Activated CD8-positive, alpha-beta memory T cell treated with anti-CD3 and anti-CD28 coated beads for 1 hour (primary cell): ENCODE data around the gene PARVG.

Source experiments
- DNase-seq, 2 donors: peaks; one replicate each; pipeline ENCODE4 v3.0.0-alpha.2; 2020; ENCODE audit warnings: low read depth in 1 of 2; ENCODE audit errors: extremely low read depth in 1 of 2

PARVG gene

GRCh38 chr22:44210722-44211121, 30.0 kb downstream of the PARVG start:
- DNase-seq, result no peak

DNA sequence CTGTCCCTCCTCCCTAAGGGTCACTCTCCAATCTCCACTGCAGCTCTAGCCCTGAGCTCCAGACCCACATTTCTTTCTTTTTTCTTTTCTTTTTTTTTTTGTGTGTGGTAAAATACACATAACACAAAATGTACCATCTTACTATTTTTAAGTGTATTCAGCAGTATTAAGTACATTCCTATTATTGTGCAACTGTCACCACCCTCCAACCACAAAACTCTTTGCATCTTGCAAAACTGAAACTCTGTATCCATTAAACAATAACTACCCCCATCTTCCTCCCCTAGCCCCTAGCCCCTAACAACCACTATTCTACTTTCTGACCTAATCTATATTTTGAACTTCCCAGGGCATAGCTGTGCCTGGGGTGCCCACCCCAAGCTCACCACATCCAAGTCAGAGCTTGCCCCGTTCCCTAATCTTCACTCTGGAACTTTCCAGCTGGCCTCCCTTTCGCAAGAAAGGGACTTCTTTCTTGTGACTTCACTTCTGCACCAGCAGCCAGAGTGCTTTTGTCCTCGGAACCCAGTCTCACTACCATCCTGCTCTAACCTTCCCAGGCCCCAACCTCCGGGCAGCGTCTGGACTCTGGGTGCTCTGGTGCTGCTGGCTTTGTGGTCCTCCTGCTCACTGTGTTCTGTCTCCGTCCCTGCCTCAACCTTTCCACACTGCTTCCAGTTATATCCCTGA, 30.7 kb downstream of the PARVG start:
- DNase-seq, result no peak

DNA sequence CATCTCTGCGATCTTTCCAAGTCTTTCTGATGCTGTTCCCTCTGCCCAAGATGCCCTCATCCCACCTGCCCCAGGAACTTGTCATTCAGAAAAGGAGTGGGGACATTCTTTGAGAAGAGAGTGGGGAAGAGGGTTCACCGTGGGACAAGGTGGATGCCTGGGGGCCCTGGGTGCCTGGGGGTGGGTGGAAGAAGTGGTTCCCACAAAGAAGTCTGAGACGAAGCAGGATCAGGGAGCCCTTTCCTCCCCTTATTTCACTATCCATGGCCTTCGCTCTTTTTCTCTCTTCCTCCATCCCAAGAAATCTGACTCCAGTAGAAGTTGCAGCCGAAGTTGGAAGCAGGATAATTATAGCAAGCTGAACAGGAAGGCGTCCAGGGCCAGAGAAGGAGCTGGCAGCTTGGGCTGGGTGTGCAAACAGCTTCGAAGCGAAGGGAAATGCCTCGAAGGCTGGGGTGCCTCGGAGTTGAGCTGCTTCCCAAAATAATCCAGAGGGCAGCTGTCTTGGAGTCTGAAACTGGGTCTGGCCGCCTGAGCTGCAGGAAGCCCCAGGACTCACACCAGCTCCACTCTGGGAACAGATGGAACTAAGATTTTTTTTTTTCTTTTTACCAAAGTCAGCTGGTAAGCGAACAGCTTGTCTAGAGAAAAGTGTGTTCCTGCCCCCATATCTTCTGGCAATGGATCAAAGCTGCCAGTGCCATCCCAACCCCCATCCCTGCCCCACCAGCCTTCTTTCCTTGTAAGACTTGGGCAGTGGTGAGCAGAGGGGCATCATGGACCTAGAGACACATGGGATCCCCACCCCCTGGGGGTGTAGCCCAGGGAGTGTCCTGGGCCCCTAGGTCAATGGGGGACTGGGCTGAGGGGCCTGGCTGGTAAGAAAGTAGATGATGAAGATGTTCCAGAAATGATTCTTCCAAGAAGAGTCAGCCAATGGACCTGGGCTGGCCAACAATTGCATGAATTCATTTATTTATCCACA, 31.5 kb downstream of the PARVG start:
- no peak for DNase-seq

- no peak for DNase-seq
Measured at GRCh38 chr22:44212936-44213335, 32.2 kb downstream of the PARVG start.

GRCh38 chr22:44213489-44214043, 32.8 kb downstream of the PARVG start:
- DNase-seq, result no peak

GRCh38 chr22:44214187-44214586, 33.5 kb downstream of the PARVG start:
- DNase-seq, result no peak

GRCh38 chr22:44214764-44215163, 34.0 kb downstream of the PARVG start:
- DNase-seq, result no peak

DNA sequence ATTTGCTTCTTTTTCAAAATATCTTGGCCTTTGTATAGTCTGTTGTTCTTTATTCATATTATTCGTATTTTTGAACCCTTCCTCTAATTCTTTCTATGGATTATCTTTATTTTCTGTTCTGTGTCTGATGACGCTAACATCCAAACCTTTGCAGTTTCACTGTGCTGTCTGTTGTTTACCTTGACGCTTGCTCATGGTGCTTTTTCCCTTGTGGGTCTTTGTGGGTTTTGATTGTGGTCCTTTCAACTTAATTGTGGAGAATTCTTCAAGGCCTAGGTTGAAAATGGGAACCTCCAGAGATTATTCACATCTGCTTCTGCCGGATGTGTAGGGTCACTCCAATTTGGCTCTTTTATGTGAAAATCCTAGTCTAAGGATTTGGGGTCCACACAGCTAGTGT, 34.6 kb downstream of the PARVG start:
- no peak for DNase-seq

DNA sequence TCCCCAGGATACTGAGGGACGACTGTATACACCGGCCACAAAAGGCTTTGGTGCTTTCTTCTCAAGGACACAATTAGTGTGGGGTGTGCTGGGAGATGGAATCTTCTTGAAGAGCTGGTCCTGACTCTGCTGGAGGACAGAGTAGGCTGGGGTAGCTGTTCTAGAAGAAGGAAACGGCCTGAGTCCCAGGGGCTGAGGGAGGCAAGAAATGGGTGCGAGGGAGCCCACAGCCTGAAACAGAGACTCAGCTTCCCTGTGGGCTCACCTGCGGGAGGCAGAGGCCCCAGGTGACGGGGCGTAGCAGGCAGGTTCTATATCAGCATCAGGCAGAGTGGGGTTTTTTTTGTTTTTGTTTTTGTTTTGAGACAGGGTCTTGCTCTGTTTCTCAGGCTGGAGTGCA, 36.6 kb downstream of the PARVG start:
- no peak for DNase-seq

- DNase-seq, result no peak
Measured at GRCh38 chr22:44218071-44218470, 37.3 kb downstream of the PARVG start.

DNA sequence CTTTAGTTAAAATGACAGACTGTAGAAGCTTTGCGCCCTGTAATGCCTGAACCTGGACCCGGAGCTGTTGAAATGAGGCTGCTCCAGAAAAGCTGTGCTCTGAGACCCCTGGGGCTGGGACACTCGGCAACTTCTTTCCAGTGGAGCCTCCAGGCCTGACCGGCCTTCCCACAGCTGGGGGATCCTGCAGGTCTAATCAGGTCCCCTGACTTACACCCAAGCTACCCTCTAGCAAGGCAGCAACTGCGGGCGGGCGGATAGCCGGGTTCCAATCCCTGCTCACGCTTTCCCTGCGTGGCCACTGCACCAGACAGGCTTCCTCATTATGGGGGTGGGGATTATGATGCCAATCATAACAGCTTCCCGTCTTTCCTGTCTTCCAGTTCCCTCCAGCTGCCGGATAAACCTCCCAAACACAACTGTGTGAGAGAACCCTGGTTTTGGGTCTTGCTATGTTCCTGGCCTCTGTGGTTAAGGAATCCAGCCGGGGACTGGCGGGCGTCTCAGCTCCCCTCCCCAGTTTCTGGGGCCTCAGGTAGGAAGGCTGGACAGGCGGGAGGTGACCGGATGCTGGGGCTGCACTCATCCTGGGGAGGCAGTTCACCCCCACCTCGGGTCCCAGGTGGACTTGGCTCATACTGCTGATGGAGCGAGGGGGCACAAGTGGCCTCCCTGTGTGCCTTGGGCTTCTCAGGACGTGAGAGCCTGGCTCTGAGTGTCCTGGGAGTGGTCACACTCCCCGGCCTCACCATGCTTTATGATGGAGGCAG, 38.6 kb downstream of the PARVG start:
- no peak for DNase-seq

DNA sequence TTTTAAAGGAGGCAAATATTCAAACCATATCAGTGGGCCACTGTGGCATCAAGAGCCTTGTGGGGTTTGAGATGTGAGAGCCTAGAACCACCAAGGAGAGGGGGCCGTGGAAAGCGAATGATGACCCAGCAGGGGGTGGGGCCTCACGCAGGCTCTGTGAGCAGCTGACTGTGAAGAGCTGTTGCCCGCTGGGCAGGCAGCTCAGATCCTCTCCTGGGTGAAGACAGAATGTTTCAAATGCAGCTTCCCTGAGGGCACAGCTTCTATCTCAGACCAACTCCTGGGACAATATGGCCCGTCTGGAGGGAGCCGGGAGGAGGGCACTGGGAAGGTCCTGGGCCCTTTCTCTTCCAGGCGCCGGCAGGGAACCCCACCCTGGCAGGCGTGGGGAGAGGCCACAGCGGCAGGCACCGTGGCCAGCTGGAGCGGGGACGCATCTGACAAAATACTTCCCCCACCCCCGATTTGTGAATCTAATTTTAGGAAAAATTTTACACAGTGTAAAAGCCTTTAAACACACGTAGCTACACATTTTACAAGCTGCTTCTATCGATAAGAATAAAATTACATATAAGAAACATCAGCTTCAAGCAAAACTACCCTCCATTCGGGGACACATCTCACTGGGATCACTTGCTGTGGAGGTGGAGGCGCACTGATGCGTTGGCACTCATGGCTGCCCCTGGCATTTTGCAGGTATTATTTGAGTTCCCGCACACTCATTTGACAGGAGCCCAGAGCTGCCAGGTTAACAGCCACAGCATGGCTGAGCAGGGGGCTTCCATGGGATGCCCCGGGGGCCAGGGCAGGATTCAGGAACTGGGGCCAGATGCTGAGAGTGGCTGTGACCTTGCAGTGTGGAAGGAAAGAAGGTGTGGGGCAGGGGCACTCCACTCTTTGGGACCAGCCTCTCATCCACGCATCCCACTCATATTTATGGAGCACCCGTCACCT, 40.3 kb downstream of the PARVG start:
- DNase-seq, result no peak

DNA sequence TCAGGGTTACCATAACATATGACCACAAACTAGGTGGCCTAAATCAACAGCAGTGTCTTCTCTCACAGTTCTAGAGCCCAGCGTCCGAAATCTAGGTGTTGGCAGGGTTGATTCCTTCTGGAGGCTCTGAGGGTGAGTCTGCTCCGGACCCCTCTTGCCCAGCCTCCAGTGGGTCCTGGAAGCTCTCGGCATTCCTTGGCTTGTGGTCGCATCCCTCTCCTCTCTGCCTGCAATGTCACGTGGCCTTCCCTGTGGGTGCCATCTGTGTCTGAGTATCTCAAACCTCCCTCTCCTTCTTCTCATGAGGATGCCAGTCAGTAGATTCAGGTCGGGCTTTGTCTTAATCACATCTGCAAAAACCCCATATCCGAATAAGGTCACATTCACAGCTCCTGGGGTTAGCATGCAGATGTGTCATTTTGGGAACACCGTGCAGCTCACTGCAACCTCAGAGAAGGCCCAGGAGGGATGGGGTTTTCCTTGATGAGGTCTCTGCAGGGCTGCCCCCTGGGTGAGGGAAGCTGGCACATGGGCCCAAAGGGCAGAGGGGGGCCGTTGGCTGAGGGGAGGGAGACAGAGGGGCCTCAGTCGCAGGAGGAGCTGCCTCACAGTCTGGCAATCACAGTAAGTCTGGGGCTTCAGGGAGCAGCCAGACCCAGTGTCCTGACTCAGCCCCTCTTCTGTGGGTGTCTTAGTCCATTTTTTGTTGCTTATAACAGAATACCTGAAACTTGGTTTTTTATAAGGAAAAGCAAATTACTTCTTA, 41.2 kb downstream of the PARVG start:
- DNase-seq, result no peak

DNA sequence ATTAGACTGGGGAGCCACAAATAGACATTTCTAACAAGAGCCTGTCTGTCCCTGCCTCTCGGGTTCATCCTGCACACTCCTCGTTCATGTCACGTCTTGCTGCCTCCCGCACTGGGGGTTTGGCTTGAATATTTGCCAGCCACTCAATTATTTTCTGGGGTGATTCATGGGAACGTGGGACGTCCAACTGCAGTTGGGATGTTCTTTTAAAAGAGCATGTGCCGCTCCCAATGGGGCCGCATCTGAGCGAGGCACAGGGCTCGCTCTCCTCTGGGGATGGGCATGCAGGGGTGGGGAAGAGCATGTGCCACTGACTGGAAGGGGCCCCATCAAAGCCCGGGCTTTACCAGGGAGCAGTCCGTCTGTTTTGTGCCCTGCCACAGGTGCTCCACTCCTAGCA, 43.4 kb downstream of the PARVG start:
- no peak for DNase-seq

DNA sequence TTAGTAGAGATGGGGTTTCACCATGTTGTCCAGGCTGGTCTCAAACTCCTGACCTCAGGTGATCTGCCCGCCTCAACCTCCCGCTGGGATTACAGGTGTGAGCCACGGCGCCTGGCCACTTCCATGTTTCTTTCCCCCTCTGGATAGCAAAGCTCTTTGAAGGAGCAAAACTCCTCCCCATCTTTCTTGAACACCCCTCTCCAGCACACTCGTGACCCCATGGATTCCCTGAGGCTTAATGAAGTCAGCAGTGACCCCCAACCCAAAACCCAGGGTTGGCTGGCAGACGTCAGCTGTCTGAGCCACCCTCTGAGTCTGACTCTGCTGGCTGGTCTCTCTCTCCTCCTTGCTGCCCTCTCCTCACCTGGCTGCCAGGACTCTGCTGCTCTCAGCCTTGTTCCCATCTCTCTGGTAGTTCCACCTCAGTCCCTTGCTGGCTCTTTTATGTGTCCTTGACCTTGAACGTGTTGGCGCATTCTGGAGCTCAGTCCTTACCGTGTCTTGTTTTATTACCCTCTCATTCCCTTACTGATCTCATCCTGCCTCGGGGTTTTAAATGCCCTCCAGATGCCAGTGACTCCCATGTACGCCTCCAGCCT, 44.5 kb downstream of the PARVG start:
- DNase-seq, result no peak

DNA sequence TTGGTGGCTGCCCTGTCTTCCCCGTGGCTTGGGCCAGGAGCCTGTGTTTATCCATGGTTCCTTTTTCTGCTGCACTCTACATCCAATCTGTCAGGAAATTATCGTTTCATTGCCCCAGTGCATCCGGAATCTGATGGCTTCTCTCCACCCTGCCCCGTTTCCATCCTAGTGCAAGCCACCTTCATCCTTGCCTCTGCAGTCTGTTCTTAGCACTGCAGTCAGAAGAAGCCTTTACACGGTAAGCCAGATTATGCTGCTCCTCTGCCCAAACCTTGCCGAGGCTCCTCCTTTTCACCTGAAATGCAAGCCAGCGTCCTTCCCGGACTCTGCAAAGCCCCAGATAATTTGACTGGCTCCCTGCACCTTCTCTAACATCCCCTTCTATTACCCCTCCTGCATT, 45.1 kb downstream of the PARVG start:
- DNase-seq, result no peak

GRCh38 chr22:44229331-44229730, 48.6 kb downstream of the PARVG start:
- no peak for DNase-seq

DNA sequence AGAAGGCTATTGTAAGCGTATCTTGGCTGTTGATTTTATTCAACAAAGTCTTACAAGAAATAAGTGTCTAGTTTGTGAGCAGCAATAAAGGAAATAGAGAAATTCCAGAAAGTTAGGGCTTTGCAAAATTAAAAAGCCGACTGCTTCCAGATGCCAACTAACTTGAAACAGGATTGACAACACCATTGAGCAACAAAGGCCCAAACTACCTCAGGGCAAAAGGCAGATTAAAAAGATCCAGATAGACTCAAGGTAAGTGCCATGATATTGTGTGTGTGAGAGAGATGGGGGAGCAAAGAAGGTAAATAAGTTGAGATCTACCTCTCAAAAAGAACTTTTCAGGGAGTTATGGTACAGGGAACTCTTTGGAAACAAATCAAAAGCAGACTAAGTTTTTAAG, 49.1 kb downstream of the PARVG start:
- DNase-seq, result no peak

GRCh38 chr22:44231233-44231632, 50.5 kb downstream of the PARVG start:
- DNase-seq, result no peak
